ENCODE measurements around the gene DNAJA2.

- no peak for TF ChIP-seq SP1 (CRISPR knock-in tag; conservative IDR thresholded peaks at IDR 0.05)
- no peak for TF ChIP-seq E2F5 (CRISPR knock-in tag; IDR thresholded peaks at IDR 0.05)
These were observed 23.5 kb downstream of the DNAJA2 start for GRCh38 chr16:46950009-46950408.

Data from WTC11 (cell line).